Body of pancreas (tissue), 4 donors: Measurements from ENCODE around the gene SAXO2. TPM values are rescaled to one million over a fixed set of nuclear protein-coding genes. Genes with fewer than 3 reads are reported as not detected.
"Not testable (repeated sequence)": the region's sequence is repeated elsewhere in the genome, so short reads cannot be mapped to it uniquely, and the experiment has no call there.

Experiments
- ATAC-seq: fragments of 150-250 bp; one replicate; pipeline ENCODE4 v1.9.1; 2016
- DNase-seq, 4 donors: peaks; one replicate each; pipeline ENCODE4 v3.0.0-alpha.2; 2019
- H3K27ac ChIP-seq, 4 donors: fragments of 200-600 bp; sonication (generic); 1 replicate in 3 of 4; 2 replicates in 1 of 4; pipeline versions ENCODE4 v1.5.1 to v1.6.1; 2016 to 2019; ENCODE audit warnings: mild to moderate bottlenecking in 1 of 4, mixed read lengths in 1 of 4, moderate library complexity in 1 of 4
- H3K27me3 ChIP-seq, 2 donors: fragments of 200-600 bp; sonication (generic); one replicate each; pipeline ENCODE4 v1.6.0; 2016; ENCODE audit warnings: mild to moderate bottlenecking in 1 of 2
- H3K36me3 ChIP-seq, 2 donors: fragments of 200-600 bp; sonication (generic); replicated peaks in 1 of 2; 2 replicates each; pipeline ENCODE4 v1.5.1; 2016; ENCODE audit warnings: low read depth in 2 of 2; ENCODE audit not compliant: insufficient read depth in 1 of 2
- H3K4me1 ChIP-seq: fragments of 200-600 bp; sonication (generic); one replicate; pipeline ENCODE4 v1.6.0; 2016
- H3K4me3 ChIP-seq, 2 donors: fragments of 200-600 bp; sonication (generic); 1 replicate in 1 of 2; 2 replicates in 1 of 2; pipeline ENCODE4 v1.5.1; 2016 to 2019
- H3K9me3 ChIP-seq, 3 donors: fragments of 200-600 bp; sonication (generic); 1 replicate in 2 of 3; 2 replicates in 1 of 3; pipeline ENCODE4 v1.5.1; 2016
- POLR2A ChIP-seq, 3 donors: fragments of 450-650 bp; IDR thresholded peaks; one replicate each; pipeline ENCODE4 v1.6.1; 2016; ENCODE audit warnings: antibody characterized with exemption in 3 of 3, mild to moderate bottlenecking in 2 of 3
- WGBS, 2 donors: methylation state at CpG; one replicate each; pipeline ENCODE4 v1.1.5; 2017; 5-methylcytosine and 5-hydroxymethylcytosine counted together
- intact Hi-C: fragments of 100-400 bp; cut with DNase I; formaldehyde crosslinking; loops from one replicate; pipeline ENCODE4 v1.15.1; 2023
- total RNA-seq, 2 donors: library from RNA; depleted of rRNA; stranded (reverse); fragments of >200 nt; gene quantifications; one replicate each; pipeline ENCODE4 v1.1.0, GENCODE V29; 2016
- TF ChIP-seq, protein P1 (sequence below), 7 experiments: fragments of 450-650 bp in 4 of 7; fragments of 200-600 bp in 3 of 7; sonication (generic) in 3 of 7; IDR thresholded peaks; one replicate each; pipeline ENCODE4 v1.5.1; 2016 to 2019; ENCODE audit warnings: antibody characterized with exemption in 7 of 7

Gene SAXO2
- total RNA-seq, 2 donors from 2014 or later, result 0.26 to 1.3 TPM

DNA sequence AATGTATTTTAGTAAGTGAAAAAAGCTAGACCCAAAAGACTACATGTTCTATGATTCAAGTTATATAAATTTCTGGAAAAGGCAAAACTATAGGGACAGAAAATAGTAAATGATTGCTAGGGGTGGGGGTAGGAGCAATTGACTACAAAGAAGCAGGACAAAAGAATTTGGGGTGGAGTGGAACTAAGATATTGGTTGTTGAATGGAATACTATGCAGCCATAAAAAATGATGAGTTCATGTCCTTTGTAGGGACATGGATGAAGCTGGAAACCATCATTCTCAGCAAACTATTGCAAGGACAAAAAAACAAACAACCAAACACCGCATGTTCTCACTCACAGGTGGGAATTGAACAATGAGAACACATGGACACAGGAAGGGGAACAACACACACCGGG lies 25.6 kb downstream of the SAXO2 start:
- H3K27ac ChIP-seq, H3K4me3 ChIP-seq, intact Hi-C loops, DNase-seq, H3K36me3 ChIP-seq, H3K9me3 ChIP-seq, H3K4me1 ChIP-seq, H3K27me3 ChIP-seq, ATAC-seq: not testable (repeated sequence)
- 85 to 91% methylated on average over 1 to 2 of the region's 2 CpGs for WGBS, 2 donors

DNA sequence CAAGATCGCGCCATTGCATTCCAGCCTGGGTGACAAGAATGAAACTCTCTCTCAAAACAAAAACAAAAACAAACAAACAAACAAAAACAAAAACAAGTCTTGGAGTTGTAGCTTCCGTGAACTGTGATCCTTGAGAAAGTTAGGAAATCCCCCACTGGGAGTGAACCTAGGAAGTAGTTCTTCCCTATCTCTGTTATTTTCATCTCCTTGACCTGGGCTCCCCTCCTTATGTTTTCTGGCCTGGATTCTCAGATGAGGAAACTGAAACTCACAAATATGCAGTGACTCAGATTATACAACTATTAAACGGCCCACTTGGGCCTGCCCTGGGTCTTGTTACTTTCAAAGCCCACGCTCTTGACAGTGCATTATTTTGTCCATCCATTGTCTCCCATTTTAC lies 29.7 kb downstream of the SAXO2 start:
- no peaks in the 10 kb centered on the region for H3K36me3 ChIP-seq
- ATAC-seq (no peak), DNase-seq (no peak)
- H3K4me3 ChIP-seq, result no peak overlapping the region
- no peak overlapping the region for H3K27ac ChIP-seq
- H3K27me3 ChIP-seq, result no peaks in the 10 kb centered on the region
- no peak for TF ChIP-seq POLR2A (IDR thresholded peaks at IDR 0.05)
- TF ChIP-seq, protein P1, sequence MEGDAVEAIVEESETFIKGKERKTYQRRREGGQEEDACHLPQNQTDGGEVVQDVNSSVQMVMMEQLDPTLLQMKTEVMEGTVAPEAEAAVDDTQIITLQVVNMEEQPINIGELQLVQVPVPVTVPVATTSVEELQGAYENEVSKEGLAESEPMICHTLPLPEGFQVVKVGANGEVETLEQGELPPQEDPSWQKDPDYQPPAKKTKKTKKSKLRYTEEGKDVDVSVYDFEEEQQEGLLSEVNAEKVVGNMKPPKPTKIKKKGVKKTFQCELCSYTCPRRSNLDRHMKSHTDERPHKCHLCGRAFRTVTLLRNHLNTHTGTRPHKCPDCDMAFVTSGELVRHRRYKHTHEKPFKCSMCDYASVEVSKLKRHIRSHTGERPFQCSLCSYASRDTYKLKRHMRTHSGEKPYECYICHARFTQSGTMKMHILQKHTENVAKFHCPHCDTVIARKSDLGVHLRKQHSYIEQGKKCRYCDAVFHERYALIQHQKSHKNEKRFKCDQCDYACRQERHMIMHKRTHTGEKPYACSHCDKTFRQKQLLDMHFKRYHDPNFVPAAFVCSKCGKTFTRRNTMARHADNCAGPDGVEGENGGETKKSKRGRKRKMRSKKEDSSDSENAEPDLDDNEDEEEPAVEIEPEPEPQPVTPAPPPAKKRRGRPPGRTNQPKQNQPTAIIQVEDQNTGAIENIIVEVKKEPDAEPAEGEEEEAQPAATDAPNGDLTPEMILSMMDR (IDR thresholded peaks at IDR 0.05), result no peak
- H3K4me1 ChIP-seq, result no peaks in the 10 kb centered on the region
- WGBS, 2 donors, result 86% methylated on average over 5 of the region's 5 CpGs
- no peaks in the 10 kb centered on the region for H3K9me3 ChIP-seq
- intact Hi-C loops, result no loop called here

DNA sequence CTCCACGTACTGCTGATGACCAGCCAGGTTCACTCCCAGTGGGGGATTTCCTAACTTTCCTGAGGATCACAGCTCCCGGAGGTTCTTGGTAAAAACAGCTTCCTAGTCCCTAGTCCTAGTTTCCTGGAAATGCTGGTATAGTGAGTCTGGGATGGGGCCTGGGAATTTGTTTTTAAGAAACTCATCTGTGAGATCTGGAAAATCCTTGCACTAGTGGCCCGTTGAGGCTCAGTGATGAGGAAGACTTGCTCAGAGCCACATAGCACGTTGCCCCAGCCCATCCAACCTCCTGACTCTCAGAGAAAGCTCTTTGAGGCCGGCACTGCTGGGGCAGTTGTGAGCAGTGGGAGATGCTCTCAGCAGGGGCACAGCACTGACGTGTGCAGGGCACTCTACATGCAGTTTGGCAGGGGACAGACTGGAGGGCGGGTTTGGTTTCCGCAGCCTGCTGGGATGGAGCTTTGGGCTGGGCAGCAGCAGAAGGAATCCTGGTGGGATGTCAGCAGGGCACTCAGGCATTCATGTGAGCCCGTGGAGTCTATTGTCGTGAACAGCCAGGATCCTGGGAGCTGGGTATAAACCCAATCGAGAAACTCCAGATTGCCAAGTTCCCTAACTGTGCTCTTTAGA lies 31.6 kb downstream of the SAXO2 start:
- H3K27ac ChIP-seq, result no peak overlapping the region
- H3K4me1 ChIP-seq, result no peaks in the 10 kb centered on the region
- DNase-seq (no peak), ATAC-seq (no peak)
- 61 to 64% methylated on average over 8 to 11 of the region's 11 CpGs for WGBS, 2 donors
- H3K9me3 ChIP-seq, result no peaks in the 10 kb centered on the region
- no peak for TF ChIP-seq POLR2A (IDR thresholded peaks at IDR 0.05)
- TF ChIP-seq, protein P1 (IDR thresholded peaks at IDR 0.05), result no peak
- no peak overlapping the region for H3K4me3 ChIP-seq
- H3K36me3 ChIP-seq, result no peaks in the 10 kb centered on the region
- H3K27me3 ChIP-seq, result no peaks in the 10 kb centered on the region
- intact Hi-C loops, result no loop called here

DNA sequence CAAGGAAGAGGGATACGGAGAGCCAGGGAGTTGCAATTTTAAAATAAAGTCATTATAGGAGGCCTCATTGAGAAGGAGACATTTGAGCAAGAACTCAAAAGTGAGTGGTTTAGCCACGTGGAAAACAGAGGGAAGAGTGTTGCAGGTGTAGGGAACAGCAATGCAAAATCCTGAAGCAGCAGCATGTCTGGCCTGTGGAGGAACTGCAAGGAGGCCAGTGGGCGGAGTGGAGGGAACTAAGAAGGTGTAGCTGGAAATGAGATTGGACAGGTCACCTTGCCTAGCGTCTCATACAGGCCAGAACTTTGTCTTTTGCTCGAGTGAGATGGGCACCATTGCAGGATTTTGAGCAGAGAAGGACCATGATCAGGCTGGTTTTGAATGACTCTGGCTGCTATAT lies 34.9 kb downstream of the SAXO2 start:
- no peaks in the 10 kb centered on the region for H3K27me3 ChIP-seq
- H3K9me3 ChIP-seq, result no peaks in the 10 kb centered on the region
- H3K4me3 ChIP-seq, result no peak overlapping the region
- WGBS, 2 donors, result 84 to 87% methylated on average over 5 of the region's 5 CpGs
- no peaks in the 10 kb centered on the region for H3K36me3 ChIP-seq
- ATAC-seq (no peak), DNase-seq (no peak)
- TF ChIP-seq POLR2A (IDR thresholded peaks at IDR 0.05), result no peak
- H3K4me1 ChIP-seq, result no peaks in the 10 kb centered on the region
- H3K27ac ChIP-seq, result no peak overlapping the region
- intact Hi-C loops, result no loop called here

DNA sequence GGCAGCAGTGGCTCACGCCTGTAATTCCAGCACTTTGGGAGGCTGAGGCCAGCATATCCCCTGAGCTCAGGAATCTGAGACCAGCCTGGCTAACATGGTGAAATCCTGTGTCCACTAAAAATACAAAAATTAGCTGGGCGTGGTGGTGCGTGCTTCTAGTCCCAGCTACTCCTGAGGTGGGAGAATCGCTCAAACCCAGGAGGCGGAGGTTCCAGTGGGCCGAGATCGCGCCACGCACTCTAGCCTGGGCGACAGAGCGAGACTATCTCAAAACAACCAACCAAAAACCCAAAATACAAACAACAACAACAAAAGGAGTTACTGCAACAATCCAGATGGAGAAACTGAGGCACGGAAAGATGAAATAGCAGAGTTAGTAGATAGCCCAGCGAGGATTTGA lies 35.4 kb downstream of the SAXO2 start:
- DNase-seq, result no peak
- WGBS, 2 donors, result 91 to 94% methylated on average over 12 to 13 of the region's 13 CpGs
- TF ChIP-seq, protein P1 (IDR thresholded peaks at IDR 0.05), result no peak
- no peak for TF ChIP-seq POLR2A (IDR thresholded peaks at IDR 0.05)
- Histone ChIP-seq H3K4me3 (no peak overlapping the region), H3K36me3 (no peaks in the 10 kb centered on the region), H3K4me1 (no peaks in the 10 kb centered on the region), H3K9me3 (no peaks in the 10 kb centered on the region), H3K27me3 (no peaks in the 10 kb centered on the region), H3K27ac (no peak overlapping the region)
- no peak for ATAC-seq
- intact Hi-C loops, result no loop called here

DNA sequence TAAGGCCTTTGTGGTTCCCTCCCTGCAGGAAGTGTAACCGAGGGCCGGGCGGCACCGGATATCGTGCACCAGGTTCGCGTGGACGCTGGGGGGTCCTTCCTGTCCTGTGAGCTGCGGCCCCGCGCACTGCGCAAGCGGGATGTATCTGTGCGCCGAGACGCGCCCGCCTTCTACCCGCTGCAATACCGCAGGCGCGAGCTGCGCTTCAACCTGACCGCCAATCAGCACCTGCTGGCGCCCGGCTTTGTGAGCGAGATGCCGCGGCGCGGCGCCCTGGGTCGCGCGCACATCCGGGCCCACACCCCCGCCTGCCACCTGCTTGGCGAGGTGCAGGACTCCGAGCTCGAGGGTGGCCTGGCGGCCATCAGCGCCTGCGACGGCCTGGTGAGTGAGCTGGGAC lies 35.9 kb downstream of the SAXO2 start:
- intact Hi-C loops, result no loop called here
- no peaks in the 10 kb centered on the region for H3K36me3 ChIP-seq
- ATAC-seq (peak; percentile 21), DNase-seq (peak in 1 of 4 donors; percentile 14)
- H3K27ac ChIP-seq, result no peak overlapping the region
- H3K4me3 ChIP-seq, result no peak overlapping the region
- no peaks in the 10 kb centered on the region for H3K27me3 ChIP-seq
- no peak for TF ChIP-seq POLR2A (IDR thresholded peaks at IDR 0.05)
- TF ChIP-seq, protein P1 (IDR thresholded peaks at IDR 0.05), result no peak
- WGBS, 2 donors, result 40 to 50% methylated on average over 14 to 44 of the region's 44 CpGs
- no peaks in the 10 kb centered on the region for H3K4me1 ChIP-seq
- no peaks in the 10 kb centered on the region for H3K9me3 ChIP-seq

DNA sequence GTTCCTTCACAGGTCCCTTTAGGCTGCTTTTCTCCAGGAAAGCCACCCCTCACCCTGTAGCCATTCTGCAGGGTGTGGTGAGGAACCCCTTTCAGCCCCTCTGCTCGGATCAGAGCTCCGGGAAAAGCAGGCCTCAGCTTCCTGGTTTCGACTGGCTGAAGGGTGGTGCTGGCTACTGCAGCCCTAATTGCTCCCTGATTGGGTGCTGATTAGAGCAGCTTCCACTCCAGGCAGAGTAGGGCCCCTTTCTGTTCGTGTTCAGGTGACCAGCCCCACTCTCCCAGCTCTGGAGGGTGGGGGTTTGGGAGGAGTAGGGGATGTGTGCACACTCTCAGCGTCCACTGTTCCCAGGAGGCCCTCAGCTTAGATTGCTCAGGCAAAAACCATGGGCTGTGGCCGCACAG lies 36.9 kb downstream of the SAXO2 start:
- WGBS, 2 donors, result 67 to 78% methylated on average over 3 of the region's 6 CpGs
- ATAC-seq, H3K27ac ChIP-seq, H3K27me3 ChIP-seq, DNase-seq, H3K9me3 ChIP-seq, H3K4me1 ChIP-seq, H3K4me3 ChIP-seq, intact Hi-C loops, H3K36me3 ChIP-seq: not testable (repeated sequence)

DNA sequence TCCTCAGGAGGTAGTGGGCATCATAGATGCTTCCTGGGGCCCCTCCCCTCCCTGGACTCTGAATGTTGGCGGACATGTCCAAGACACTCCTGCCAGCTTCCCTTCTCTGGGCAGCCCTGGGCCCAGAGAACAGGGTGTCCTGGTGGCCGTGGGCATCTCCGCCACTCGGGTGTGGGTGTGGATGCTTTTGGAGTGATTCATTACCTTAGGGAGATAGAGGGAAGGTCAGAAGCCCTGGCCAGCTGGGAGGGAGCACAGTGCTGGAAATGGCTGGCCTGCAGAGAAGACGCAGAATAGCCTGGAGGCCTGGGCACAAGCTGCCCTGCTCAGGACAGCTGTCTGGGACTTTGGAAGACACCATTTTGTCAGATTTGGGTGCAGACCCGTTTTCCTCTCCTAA lies 37.7 kb downstream of the SAXO2 start:
- ATAC-seq, H3K9me3 ChIP-seq, H3K36me3 ChIP-seq, H3K27ac ChIP-seq, H3K27me3 ChIP-seq, intact Hi-C loops, DNase-seq, H3K4me1 ChIP-seq, H3K4me3 ChIP-seq: not testable (repeated sequence)
- WGBS, 2 donors, result 68% methylated on average over 5 of the region's 6 CpGs; no CpG with 5 or more reads in 1 of the 2 donors
